GM18861 (cell line): ENCODE results near the gene ZFP30.
"Not testable (repeated sequence)": the region's sequence is repeated elsewhere in the genome, so short reads cannot be mapped to it uniquely, and the experiment has no call there.

Experiments
- ATAC-seq: cut with Tn5 transposase; IDR thresholded peaks from one replicate; pipeline ENCODE4 v1.9.1; 2021; ENCODE audit not compliant: unreplicated experiment

The ZFP30 gene

GRCh38 chr19:37655301-37655688 lies at the start of gene ZFP30:
ZFP30 (minus strand) TSS chr19:37655465; CDS start chr19:37647822, 7,643 bp downstream.
- peak; percentile 31 for ATAC-seq

DNA sequence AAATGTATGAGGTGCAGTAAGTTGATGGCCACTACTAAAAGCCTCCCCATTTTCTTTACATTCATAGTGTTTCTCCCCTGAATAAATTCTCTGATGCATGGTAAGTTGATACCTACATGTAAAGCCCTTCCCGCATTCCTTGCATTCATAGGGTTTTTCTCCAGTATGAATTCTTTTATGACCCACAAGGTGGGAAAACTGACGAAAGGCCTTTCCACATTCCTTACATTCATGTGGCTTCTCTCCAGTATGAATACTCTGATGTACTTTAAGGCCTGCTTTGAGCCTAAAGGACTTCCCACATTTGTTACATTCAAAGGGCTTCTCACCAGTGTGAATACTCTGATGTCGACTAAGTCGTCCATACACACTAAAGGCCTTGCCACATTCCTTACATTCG lies 43.8 kb upstream of the ZFP30 start:
- no peak for ATAC-seq

DNA sequence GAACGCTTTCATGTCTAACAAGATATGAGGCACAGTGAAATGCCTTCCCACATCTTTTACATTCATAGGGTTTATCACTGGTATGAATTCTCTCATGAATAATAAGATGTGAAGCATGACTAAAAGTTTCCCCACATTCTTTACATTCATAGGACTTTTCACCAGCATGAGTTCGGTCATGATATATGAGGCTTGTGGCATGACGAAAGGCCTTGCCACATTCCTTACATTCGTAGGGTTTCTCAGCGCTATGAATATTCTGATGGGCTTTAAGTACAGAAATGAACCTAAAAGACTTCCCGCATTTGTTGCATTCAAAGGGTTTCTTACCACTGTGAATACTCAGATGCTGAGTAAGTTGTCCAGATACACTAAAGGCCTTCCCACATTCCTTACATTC lies 43.0 kb upstream of the ZFP30 start:
- ATAC-seq = no peak

DNA sequence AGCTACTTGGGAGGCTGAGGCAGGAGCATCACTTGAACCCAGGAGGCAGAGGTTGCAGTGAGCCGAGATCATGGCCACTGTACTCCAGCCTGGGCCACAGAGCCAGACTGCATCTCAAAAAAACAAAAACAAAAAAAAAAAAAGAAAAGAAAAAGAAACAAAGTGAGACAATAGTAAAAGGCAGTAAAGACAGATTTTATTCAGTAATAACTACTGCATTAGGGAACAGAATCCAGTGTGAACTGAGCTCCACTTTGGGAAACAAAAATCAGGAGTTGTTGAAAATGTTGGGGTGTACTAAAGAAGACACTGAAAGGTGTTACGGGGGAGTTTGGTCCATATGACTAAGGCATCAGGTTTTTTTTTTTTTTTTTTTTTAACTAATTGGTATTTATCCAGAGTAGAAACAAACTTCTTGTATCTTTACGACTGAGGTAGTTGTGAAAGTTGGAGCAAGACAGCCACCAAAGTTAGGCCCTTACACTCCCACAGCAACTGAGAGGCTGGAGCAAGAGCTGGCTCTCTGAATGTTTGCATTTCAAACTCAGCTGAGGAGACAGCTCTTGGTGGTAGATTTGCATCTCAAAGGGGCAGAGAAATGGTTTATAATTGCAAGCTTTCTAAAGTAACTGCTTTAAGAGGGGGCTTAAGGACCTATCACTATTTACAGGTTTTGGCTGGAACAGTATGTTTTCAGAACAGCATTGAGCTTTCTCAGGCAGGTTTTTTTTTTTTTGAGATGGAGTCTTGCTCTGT lies 40.1 kb upstream of the ZFP30 start:
- no peak for ATAC-seq

GRCh38 chr19:37692956-37693620 lies 37.8 kb upstream of the ZFP30 start:
- no peak for ATAC-seq

DNA sequence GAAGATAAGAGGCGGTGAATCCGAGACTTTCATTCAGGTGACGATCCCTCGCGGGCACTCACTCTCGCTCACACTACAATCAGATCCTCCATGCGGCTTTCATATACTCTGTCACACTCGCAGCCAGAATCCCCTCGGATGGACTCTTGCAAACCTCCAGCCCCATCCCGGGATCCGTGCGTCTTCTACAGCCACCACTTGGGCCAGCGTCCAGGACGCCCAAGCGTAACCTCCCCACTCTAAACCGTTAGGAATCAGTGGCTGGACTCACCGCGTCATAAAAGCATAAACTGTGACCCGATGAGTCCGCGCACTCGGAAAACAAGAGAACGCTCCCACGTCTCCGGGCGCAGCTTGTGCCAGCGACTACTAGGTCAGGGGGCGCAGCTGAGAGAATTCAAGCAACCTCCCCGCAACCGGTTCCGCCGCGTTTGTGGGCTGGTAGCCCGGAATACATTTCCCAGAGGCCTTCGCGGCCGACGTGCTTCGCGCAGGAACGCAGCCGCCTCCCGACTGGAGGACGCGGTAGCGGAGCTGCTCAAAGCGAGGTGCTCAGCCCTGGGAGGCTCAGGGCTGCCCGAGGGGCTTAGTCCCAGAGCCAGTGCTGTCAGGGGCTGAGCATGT lies 36.7 kb upstream of the ZFP30 start:
- no peak for ATAC-seq

DNA sequence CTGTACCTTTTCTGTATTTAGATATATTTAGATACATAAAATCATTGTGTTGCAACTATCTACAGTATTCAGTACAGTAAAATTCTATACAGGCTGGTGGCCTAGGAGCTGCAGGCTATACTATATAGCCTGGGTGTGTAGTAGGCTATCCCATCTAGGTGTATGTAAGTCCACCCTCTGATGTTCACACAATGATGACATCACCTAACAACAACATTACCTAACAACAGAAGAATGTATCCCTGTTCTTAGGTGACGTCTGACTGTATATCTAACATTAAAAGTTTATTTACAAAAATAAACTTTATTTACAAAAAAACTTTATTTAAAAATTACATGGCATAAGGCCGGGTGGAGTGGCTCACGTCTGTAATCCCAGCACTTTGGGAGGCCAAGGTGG lies 28.3 kb upstream of the ZFP30 start:
- no peak for ATAC-seq

- no peak for ATAC-seq
Measured at GRCh38 chr19:37669450-37669914, 14.2 kb upstream of the ZFP30 start.

DNA sequence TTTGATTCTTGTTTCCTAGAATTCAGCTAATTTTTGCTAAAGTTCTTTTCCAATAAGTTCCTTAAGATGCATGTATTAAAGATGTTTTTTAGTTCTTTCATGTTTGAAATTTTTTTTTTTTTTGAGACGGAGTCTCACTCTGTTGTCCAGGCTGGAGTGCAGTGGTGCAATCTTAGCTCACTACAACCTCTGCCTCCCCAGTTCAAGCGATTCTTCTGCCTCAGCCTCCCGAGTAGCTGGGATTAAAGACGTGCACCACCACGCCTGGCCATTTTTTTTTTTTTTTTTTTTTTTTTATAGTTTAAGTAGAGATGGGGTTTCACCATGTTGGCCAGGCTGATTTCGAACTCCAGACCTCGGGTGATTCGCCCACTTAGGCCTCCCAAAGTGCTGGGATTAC lies 1.9 kb upstream of the ZFP30 start:
- not testable (repeated sequence) for ATAC-seq

GRCh38 chr19:37655689-37656371 lies 565 bp upstream of the ZFP30 start:
- peak; percentile 40 for ATAC-seq

DNA sequence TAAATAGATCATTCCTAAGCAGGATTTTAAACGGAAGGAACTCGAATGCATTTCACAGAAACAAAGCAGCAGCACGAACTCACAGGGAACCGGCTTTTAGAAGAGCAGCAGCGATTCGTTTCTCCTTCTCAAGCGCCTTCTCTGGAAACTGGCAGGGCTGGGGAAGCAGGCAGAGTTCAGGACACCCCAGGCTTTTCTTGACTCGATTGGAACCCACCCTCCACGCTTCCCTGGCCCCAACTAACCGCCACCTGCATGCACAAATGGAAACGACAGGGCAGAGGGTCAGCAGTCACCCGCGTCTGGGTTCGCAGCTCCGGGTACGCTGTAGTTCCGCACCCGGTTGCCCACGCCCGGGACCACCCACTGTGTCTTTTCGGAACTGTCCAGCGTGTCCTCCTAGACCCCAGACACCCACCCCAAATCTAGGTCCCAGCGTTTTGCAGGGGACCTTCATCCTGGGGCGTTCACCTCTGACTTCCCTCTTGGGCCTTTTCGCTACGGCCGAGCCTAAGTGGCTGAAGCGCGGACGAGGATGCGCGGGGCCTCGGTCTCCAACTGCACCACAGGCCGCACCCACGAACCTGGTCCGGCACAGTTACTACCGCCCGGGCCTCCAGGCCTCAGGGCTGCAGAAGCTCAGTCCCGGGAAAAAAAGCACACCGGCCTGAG lies 500 bp downstream of the ZFP30 start:
- peak; percentile 22 for ATAC-seq

DNA sequence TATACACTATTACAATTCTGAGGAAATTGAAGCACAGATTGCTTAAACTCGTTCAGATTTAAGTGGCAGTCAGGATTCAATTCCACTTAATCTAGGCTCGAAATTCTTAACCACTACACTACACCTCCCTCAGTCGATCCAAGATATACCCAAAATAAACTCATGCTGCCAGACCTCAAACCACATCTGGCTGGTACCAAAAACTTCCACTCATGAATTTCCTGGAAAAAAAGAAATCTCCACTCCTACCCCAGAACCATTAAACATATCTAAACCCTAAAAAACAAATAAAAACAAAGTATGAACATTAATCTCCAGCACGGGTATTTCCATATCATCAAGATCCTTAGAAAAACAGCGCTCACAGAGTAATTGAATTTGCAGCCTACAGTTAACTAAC lies 1.1 kb downstream of the ZFP30 start:
- no peak for ATAC-seq

- no peak for ATAC-seq
Measured at GRCh38 chr19:37635076-37636056, 19.9 kb downstream of the ZFP30 start.

DNA sequence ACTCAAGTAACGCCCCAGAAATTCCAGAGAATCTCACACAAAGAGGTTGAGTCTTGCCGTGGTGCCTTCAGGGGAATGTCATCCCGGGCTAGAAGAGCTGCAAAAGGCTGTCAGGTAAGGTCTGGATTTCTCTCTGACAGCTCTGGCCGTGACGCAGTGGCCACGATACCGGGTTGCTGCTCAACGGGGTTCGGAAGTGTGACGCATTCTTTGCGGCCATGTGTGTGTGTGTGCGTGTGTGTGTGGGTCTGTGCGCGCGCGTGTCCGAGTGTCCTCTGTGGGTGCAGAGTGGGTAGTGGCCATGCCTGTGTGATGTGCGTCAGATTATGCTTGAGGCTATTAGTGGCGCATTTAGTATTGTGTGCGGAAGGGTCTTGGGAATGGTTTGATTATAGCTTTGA lies 60.3 kb downstream of the ZFP30 start:
- ATAC-seq = peak; percentile 21

DNA sequence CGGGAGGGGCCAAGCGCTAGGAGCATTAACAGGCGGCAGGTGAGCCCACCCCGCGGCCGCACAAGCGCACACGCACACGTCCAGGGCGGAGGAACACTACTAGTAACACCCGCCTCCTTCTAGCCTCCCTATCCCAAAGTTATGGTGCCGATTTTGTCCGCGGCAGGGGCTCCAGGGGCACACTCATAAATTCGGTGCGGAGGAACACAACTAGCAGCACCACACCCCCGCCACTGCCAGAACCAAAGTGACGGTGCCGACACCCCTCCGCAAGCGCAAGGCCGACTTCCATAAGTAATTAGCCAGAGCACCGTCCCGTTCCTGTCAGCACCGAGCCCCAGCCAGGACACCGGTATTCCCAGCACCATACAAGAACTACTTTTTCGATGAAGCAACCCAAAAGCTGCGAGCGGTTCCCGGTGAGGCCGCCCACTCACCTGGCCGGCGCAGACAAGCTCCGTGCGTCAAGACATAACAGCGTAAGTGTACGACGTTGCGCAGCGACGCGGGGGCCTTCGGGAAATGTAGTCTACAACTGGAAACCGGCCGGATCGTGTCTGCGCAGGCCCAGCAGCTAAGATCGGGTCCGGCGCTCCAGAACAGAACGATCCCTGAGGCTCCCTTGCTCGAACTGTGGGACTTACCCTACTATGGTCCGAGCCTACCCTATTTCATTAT lies 60.8 kb downstream of the ZFP30 start, which contains the start of the genes ZNF540 and ZNF571:
Gene ZNF540 (plus strand): TSS at position 573 of the 678 bp plus-strand sequence. CDS start 3,572 bp downstream, outside the sequence.
Gene ZNF571 (minus strand): TSS at position 489 of the 678 bp plus-strand sequence. CDS start 8,116 bp downstream, outside the sequence.
- ATAC-seq = peak; percentile 93

- no peak for ATAC-seq
Measured at GRCh38 chr19:37593996-37594303, 61.3 kb downstream of the ZFP30 start.

DNA sequence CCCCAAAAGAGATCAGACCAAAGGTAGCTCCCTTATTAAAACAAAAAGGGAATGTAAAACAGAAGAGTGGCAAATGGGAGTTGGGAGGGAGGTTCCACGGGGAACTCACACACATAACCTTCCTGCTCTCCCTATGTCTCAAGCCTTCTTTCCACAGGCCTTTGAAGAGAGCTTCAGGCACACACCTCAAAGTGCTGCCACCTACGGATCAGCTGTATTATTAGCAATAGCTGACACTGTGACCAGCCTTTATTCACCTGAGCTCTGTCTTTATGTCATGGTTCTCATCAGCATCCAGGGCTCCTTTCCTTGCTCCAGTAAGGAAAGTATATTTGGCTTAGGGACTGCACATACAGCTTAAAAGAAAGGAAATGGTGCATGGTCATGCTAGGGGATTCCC lies 71.9 kb downstream of the ZFP30 start:
- no peak for ATAC-seq

DNA sequence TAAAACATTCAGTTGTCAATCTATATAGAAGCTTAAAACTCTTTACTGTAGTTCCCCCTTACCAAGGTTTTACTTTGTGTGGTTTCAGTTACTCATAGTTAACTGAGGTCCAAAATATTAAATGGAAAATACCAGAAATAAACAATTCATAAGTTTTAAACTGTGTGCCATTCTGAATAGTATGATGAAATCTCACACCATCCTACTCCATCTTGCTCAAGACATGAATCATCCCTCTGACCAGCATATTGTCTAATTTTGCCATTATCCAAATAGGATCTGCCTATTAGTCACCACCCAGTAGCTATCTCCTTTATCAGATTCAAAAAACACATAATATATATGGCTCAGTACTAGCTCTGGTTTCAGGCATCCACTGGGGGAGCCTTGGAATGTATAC lies 83.1 kb downstream of the ZFP30 start:
- no peak for ATAC-seq

- ATAC-seq = no peak
Measured at GRCh38 chr19:37565370-37565669, 89.9 kb downstream of the ZFP30 start.
